Measurements from ENCODE around the gene MRPS6. TPM values are rescaled to one million over a fixed set of nuclear protein-coding genes. Genes with fewer than 3 reads are reported as not detected.

Gene MRPS6
- total RNA-seq, 2 donors from 2014 or later, result 2.3 to 15.8 TPM

DNA sequence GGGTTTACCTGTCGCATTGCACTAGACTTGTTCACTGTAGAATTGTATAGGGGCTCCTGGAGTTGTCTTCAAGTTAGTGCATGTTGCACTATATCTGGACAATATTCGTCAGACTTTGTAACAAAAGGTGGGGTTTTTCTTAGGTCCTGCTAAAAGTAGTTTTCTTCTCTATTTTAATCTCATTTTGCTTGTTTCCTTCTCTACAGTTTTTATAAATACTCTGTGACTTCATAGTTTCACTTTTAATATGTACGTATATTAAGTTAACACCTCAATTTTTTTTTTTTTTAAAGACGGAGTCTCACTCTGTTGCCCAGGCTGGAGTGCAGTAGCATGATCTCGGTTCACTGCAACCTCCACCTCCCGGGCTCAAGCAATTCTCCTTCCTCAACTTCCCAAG is 26.5 kb upstream of the MRPS6 start:
- 79 to 82% methylated on average over 6 of the region's 6 CpGs for WGBS, 2 donors
- no peak overlapping the region for H3K4me3 ChIP-seq
- no peaks in the 10 kb centered on the region for H3K9me3 ChIP-seq
- H3K4me1 ChIP-seq, result no peaks in the 10 kb centered on the region
- no peaks in the 10 kb centered on the region for H3K27me3 ChIP-seq
- H3K27ac ChIP-seq, result no peak overlapping the region
- no peaks in the 10 kb centered on the region for H3K36me3 ChIP-seq (replicated peaks in 1 of 2; ENCODE audit: insufficient read depth in 1 of 2, low read depth in 2 of 2)
- no peak for ATAC-seq
- no peak for TF ChIP-seq POLR2A (IDR thresholded peaks at IDR 0.05)
- TF ChIP-seq, protein P1, sequence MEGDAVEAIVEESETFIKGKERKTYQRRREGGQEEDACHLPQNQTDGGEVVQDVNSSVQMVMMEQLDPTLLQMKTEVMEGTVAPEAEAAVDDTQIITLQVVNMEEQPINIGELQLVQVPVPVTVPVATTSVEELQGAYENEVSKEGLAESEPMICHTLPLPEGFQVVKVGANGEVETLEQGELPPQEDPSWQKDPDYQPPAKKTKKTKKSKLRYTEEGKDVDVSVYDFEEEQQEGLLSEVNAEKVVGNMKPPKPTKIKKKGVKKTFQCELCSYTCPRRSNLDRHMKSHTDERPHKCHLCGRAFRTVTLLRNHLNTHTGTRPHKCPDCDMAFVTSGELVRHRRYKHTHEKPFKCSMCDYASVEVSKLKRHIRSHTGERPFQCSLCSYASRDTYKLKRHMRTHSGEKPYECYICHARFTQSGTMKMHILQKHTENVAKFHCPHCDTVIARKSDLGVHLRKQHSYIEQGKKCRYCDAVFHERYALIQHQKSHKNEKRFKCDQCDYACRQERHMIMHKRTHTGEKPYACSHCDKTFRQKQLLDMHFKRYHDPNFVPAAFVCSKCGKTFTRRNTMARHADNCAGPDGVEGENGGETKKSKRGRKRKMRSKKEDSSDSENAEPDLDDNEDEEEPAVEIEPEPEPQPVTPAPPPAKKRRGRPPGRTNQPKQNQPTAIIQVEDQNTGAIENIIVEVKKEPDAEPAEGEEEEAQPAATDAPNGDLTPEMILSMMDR (IDR thresholded peaks at IDR 0.05), result no peak
- DNase-seq, result no peak
- intact Hi-C loops (cut with DNase I), result no loop called here

GRCh38 chr21:34047835-34048234 is 25.5 kb upstream of the MRPS6 start:
- no peak for ATAC-seq
- intact Hi-C loops (cut with DNase I), result no loop called here

DNA sequence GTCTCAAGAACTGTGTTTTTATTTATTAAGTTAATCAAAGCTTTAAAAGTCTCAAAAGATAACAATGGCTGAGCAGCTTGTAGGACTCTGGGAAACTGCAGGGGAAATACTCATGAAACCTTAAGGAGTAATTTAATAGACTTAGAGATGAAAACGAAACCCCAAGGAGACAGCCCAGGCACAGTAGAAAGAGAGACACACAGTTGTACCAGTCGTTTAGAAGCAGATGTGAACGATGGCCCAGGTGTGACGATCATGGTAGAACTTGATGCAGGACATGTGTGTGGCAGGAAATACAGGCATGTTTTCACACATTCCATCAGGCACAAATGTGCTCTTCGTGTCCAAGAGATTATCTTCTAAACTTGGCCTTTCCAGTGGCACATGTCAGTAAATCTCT is 21.2 kb upstream of the MRPS6 start:
- H3K36me3 ChIP-seq (replicated peaks in 1 of 2; ENCODE audit: insufficient read depth in 1 of 2, low read depth in 2 of 2), result no peaks in the 10 kb centered on the region
- 69 to 72% methylated on average over 5 of the region's 5 CpGs for WGBS, 2 donors
- intact Hi-C loops (cut with DNase I), result no loop called here
- DNase-seq (no peak), ATAC-seq (no peak)
- no peak overlapping the region for H3K4me3 ChIP-seq
- H3K4me1 ChIP-seq, result no peaks in the 10 kb centered on the region
- TF ChIP-seq POLR2A (IDR thresholded peaks at IDR 0.05), result no peak
- TF ChIP-seq, protein P1 (IDR thresholded peaks at IDR 0.05), result no peak
- H3K9me3 ChIP-seq, result no peaks in the 10 kb centered on the region
- H3K27ac ChIP-seq, result no peak overlapping the region
- H3K27me3 ChIP-seq, result no peaks in the 10 kb centered on the region

More at GRCh38 chr21:34047835-34048234, 25.5 kb upstream of the MRPS6 start:
- Histone ChIP-seq H3K27ac (no peak overlapping the region), H3K27me3 (no peaks in the 10 kb centered on the region), H3K9me3 (no peaks in the 10 kb centered on the region), H3K4me1 (no peaks in the 10 kb centered on the region), H3K36me3 (replicated peaks in 1 of 2; ENCODE audit: insufficient read depth in 1 of 2, low read depth in 2 of 2) (no peaks in the 10 kb centered on the region), H3K4me3 (no peak overlapping the region)
- no peak for DNase-seq
- TF ChIP-seq, protein P1 (IDR thresholded peaks at IDR 0.05), result no peak
- TF ChIP-seq POLR2A (IDR thresholded peaks at IDR 0.05), result no peak

GRCh38 chr21:34054259-34054658 is 19.1 kb upstream of the MRPS6 start:
- TF ChIP-seq POLR2A (IDR thresholded peaks at IDR 0.05), result no peak
- TF ChIP-seq, protein P1 (IDR thresholded peaks at IDR 0.05), result no peak
- intact Hi-C loops (cut with DNase I), result no loop called here
- ATAC-seq (no peak), DNase-seq (no peak)
- Histone ChIP-seq H3K9me3 (no peaks in the 10 kb centered on the region), H3K36me3 (replicated peaks in 1 of 2; ENCODE audit: insufficient read depth in 1 of 2, low read depth in 2 of 2) (no peaks in the 10 kb centered on the region), H3K27me3 (no peaks in the 10 kb centered on the region), H3K27ac (no peak overlapping the region), H3K4me3 (no peak overlapping the region), H3K4me1 (no peaks in the 10 kb centered on the region)
- WGBS, 2 donors, result 50 to 57% methylated on average over 4 of the region's 4 CpGs

DNA sequence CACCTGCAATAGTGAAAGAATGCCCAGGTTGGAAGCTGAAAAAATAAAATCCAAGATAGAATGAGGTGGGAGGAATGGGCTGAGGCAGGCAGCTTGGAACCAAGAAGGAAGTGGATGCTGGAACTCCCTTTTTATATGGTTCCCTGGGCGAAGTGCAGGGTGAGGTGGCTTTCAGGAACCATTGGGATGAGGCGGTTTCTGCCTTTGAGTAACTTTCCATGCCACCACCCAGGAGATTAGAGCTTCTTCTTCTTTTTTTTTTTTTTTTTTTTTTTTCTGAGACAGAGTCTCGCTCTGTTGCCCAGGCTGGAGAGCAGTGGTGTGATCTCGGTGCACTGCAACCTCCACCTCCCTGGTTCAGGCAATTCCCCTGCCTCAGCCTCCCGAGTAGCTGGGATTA is 17.8 kb upstream of the MRPS6 start:
- Histone ChIP-seq H3K9me3 (no peaks in the 10 kb centered on the region), H3K27me3 (no peaks in the 10 kb centered on the region), H3K4me1 (no peaks in the 10 kb centered on the region), H3K36me3 (replicated peaks in 1 of 2; ENCODE audit: insufficient read depth in 1 of 2, low read depth in 2 of 2) (no peaks in the 10 kb centered on the region), H3K27ac (no peak overlapping the region), H3K4me3 (no peak overlapping the region)
- DNase-seq (no peak), ATAC-seq (no peak)
- no peak for TF ChIP-seq POLR2A (IDR thresholded peaks at IDR 0.05)
- TF ChIP-seq, protein P1 (IDR thresholded peaks at IDR 0.05), result no peak
- intact Hi-C loops (cut with DNase I), result no loop called here
- 75 to 89% methylated on average over 5 of the region's 5 CpGs for WGBS, 2 donors
